B cell (primary cell): Measurements from ENCODE around the gene BCAS4. TPM values are rescaled to one million over a fixed set of nuclear protein-coding genes. Genes with fewer than 3 reads are reported as not detected.

Source experiments
- ATAC-seq: fragments of 200-7000 bp; cut with Tn5 transposase; one replicate; pipeline ENCODE4 v1.10.0; 2021; ENCODE audit warnings: low read depth, mild to moderate bottlenecking, moderate number of reproducible peaks, moderate library complexity
- CTCF ChIA-PET: fragments of 350-600 bp; sonication (Branson Sonifier 250); formaldehyde crosslinking; loops from one replicate; lab custom pipeline; 2021; ENCODE audit warnings: antibody characterized with exemption, inconsistent platforms; lab: Charles Lee
- POLR2A ChIA-PET: fragments of 350-600 bp; sonication (Branson Sonifier 250); formaldehyde crosslinking; loops from one replicate; lab custom pipeline; 2021; ENCODE audit warnings: antibody characterized with exemption; lab: Charles Lee
- DNase-seq: peaks from one replicate; pipeline ENCODE4 v3.0.0; 2013
- H2AFZ ChIP-seq: 2 replicates; pipeline ENCODE4 v1.6.1; 2012; ENCODE audit warnings: mild to moderate bottlenecking, low read depth, low read length; ENCODE audit not compliant: insufficient read depth, poor library complexity, severe bottlenecking
- H3K27ac ChIP-seq, 2 donors: 1 replicate in 1 of 2; 2 replicates in 1 of 2; pipeline ENCODE4 v1.5.1; 2012 to 2013; ENCODE audit warnings: low read length in 2 of 2, mild to moderate bottlenecking in 2 of 2, moderate library complexity in 1 of 2
- H3K27me3 ChIP-seq, 4 experiments: fragments of 200-600 bp in 1 of 4; sonication (generic) in 1 of 4; replicated peaks in 1 of 4; 1 replicate in 2 of 4; 2 replicates in 2 of 4; pipeline versions ENCODE4 v1.6.1 to v1.7.0; 2013 to 2016; ENCODE audit warnings: low read length in 3 of 4, mild to moderate bottlenecking in 2 of 4, mixed read lengths in 1 of 4, moderate library complexity in 1 of 4; ENCODE audit not compliant: insufficient read depth in 4 of 4, control insufficient read depth in 3 of 4; ENCODE audit errors: control extremely low read depth in 1 of 4
- H3K36me3 ChIP-seq, 2 experiments: replicated peaks in 1 of 2; 1 replicate in 1 of 2; 2 replicates in 1 of 2; pipeline versions ENCODE4 v1.6.1 to v1.7.1; 2013; ENCODE audit warnings: low read length in 1 of 2; ENCODE audit not compliant: insufficient read depth in 2 of 2, control insufficient read depth in 1 of 2; ENCODE audit errors: control extremely low read depth in 1 of 2, extremely low read depth in 1 of 2
- H3K4me1 ChIP-seq, 2 donors: fragments of 200-600 bp in 1 of 2; sonication (generic) in 1 of 2; 1 replicate in 1 of 2; 2 replicates in 1 of 2; pipeline versions ENCODE4 v1.5.1 to v1.6.1; 2013 to 2017; ENCODE audit warnings: low read length in 2 of 2; ENCODE audit not compliant: control insufficient read depth in 2 of 2, insufficient read depth in 2 of 2
- H3K4me2 ChIP-seq: replicated peaks from 2 replicates; pipeline ENCODE3; 2012; ENCODE audit warnings: mild to moderate bottlenecking, low read depth, low read length; ENCODE audit not compliant: poor library complexity, severe bottlenecking
- H3K4me3 ChIP-seq, 5 experiments: fragments of 200-600 bp in 1 of 5; sonication (generic) in 1 of 5; 1 replicate in 3 of 5; 2 replicates in 2 of 5; pipeline versions ENCODE4 v1.5.1 to v1.7.0; 2011 to 2016; ENCODE audit warnings: low read length in 4 of 5, mild to moderate bottlenecking in 4 of 5, low read depth in 2 of 5, control low read depth in 1 of 5, moderate library complexity in 1 of 5; ENCODE audit not compliant: insufficient read depth in 1 of 5; ENCODE audit errors: control extremely low read depth in 1 of 5, extremely low read depth in 1 of 5
- H3K79me2 ChIP-seq: fragments of 200-600 bp; sonication (generic); one replicate; pipeline ENCODE4 v1.6.0; 2016; ENCODE audit warnings: low read length; ENCODE audit not compliant: control insufficient read depth, insufficient read depth
- H3K9ac ChIP-seq: fragments of 200-600 bp; sonication (generic); 2 replicates; pipeline ENCODE4 v1.6.1; 2017; ENCODE audit warnings: mild to moderate bottlenecking, low read length, moderate library complexity
- H3K9me3 ChIP-seq, 3 donors: one replicate each; pipeline versions ENCODE4 v1.6.1 to v1.7.1; 2013; ENCODE audit warnings: low read length in 2 of 3; ENCODE audit not compliant: control insufficient read depth in 2 of 3, insufficient read depth in 1 of 3; ENCODE audit errors: control extremely low read depth in 1 of 3
- H4K20me1 ChIP-seq: 2 replicates; pipeline ENCODE4 v1.6.0; 2012; ENCODE audit warnings: mild to moderate bottlenecking, low read length; ENCODE audit not compliant: insufficient read depth, control insufficient read depth, poor library complexity, severe bottlenecking
- H3K27ac Mint-ChIP-seq: one replicate; pipeline ENCODE4 v1.8.0; 2021; ENCODE audit warnings: mixed read lengths
- H3K27me3 Mint-ChIP-seq: one replicate; pipeline ENCODE4 v1.8.0; 2021; ENCODE audit warnings: mixed read lengths
- H3K4me1 Mint-ChIP-seq: one replicate; pipeline ENCODE4 v1.8.0; 2021; ENCODE audit warnings: mixed read lengths
- H3K4me3 Mint-ChIP-seq: one replicate; pipeline ENCODE4 v1.8.0; 2021; ENCODE audit warnings: mixed read lengths
- H3K9me3 Mint-ChIP-seq: one replicate; pipeline ENCODE4 v1.8.0; 2022; ENCODE audit warnings: mixed read lengths; ENCODE audit not compliant: insufficient read depth
- EZH2 ChIP-seq: IDR thresholded peaks from 2 replicates; pipeline ENCODE4 v1.6.1; 2012; ENCODE audit warnings: borderline replicate concordance, low read depth, mild to moderate bottlenecking, moderate library complexity, low read length; ENCODE audit not compliant: insufficient read depth, poor library complexity, severe bottlenecking
- WGBS: methylation state at CpG from one replicate; pipeline ENCODE4 v1.1.5; 2013; ENCODE audit warnings: missing lambda C conversion rate; ENCODE audit not compliant: insufficient coverage; 5-methylcytosine and 5-hydroxymethylcytosine counted together
- intact Hi-C: fragments of 100-400 bp; cut with micrococcal nuclease; formaldehyde crosslinking; loops from one replicate; pipeline ENCODE4 v1.10.0; 2022
- polyA plus RNA-seq: library from polyadenylated mRNA; depleted of rRNA; stranded (reverse); fragments of >200 nt; gene quantifications from 2 replicates; pipeline ENCODE4 v1.2.3, GENCODE V29; 2012
- total RNA-seq, 2 donors: library from RNA; stranded (reverse); fragments of 120-200 nt in 1 of 2; gene quantifications; 1 replicate in 1 of 2; 2 replicates in 1 of 2; pipeline versions ENCODE4 v1.2.3 to v1.2.4, GENCODE V29; 2013 to 2022
- TF ChIP-seq, protein P1 (sequence below): fragments of 200-600 bp; IDR thresholded peaks from one replicate; pipeline ENCODE4 v1.8.0; 2022; ENCODE audit warnings: antibody characterized with exemption, mild to moderate bottlenecking

Gene BCAS4
- total and polyA plus RNA-seq, 2 donors (not counting 1 experiment from before 2014, with no cell fraction given): 44.8 to 88.2 TPM

DNA sequence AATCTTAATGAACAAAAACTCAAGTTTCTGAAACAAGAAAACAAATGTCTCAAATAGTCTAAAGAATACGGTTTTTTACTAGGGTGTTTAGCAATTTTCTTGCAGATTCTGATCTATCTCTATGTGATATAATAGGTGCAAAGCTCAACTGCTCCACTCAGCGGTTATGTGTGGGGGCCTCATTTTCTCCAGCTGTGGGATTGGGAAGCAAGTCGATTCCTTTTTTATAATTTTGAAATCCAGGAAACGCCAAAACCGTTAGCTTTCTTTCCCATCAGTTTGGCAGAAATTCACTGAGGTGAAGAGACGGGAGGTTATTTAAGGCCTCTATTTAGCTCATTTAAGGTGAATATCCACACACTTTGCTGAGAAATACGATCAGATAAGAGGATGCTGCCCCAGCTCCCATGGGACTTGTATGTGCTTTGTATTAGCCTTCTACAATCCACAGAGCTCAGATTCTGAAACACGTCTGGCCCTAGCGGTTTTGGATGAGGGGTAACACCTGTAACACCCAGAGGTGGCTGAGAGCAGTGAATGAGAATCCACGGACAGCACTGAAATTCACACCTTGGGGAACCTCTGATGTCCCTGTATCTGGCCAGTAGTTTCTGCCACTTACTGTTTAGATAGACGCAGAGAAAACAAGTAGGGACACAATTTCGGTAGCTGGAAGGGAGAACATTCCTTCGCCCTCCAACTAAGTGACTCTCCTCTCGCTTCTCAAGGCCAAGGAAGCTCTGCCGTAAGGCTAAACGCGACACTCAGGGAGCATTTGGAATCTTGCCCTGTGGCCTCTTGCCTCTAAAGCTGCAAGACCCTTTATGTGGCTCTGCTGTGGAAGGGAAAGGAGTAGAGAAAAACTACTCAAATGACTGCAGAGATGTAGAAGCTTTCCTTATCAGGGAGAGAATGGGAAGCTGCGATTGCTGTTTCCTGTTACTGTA lies 6.5 kb upstream of the BCAS4 start:
- Histone ChIP-seq H3K27ac (no peak overlapping the region), H3K36me3 (no peaks in the 10 kb centered on the region), H3K4me3 (no peak overlapping the region), H3K9ac (no peak overlapping the region), H2AFZ (peak overlapping the region; percentile 14), H3K4me2 (no peak overlapping the region), H3K9me3 (no peaks in the 10 kb centered on the region), H4K20me1 (no peaks in the 10 kb centered on the region), H3K79me2 (peaks cover 2% of the 10 kb centered on the region), H3K4me1 (peaks cover 9 to 13% of the 10 kb centered on the region in 2 donors), H3K27me3 (no peaks in the 10 kb centered on the region)
- no peak for ATAC-seq
- Mint-ChIP-seq H3K27ac (peak overlapping the region; percentile 26), H3K27me3 (no peaks in the 10 kb centered on the region), H3K4me1 (peaks cover 10% of the 10 kb centered on the region), H3K4me3 (no peak overlapping the region), H3K9me3 (no peaks in the 10 kb centered on the region)
- intact Hi-C loops: no loop called here
- ChIA-PET POLR2A (interaction anchor here (0.6 kb wide), 1 partner anchor 143 kb away, joined by 7 read pairs; the partner anchor contains the start of gene ADNP), CTCF (interaction anchor here (0.6 to 1.6 kb wide), 5 partner anchors 9 to 520 kb away, joined by 3 to 6 read pairs (median 3); partner anchors contain the start of gene ADNP)
- DNase-seq: no peak
- 71% methylated on average over 8 of the region's 18 CpGs for WGBS
- TF ChIP-seq, protein P1, sequence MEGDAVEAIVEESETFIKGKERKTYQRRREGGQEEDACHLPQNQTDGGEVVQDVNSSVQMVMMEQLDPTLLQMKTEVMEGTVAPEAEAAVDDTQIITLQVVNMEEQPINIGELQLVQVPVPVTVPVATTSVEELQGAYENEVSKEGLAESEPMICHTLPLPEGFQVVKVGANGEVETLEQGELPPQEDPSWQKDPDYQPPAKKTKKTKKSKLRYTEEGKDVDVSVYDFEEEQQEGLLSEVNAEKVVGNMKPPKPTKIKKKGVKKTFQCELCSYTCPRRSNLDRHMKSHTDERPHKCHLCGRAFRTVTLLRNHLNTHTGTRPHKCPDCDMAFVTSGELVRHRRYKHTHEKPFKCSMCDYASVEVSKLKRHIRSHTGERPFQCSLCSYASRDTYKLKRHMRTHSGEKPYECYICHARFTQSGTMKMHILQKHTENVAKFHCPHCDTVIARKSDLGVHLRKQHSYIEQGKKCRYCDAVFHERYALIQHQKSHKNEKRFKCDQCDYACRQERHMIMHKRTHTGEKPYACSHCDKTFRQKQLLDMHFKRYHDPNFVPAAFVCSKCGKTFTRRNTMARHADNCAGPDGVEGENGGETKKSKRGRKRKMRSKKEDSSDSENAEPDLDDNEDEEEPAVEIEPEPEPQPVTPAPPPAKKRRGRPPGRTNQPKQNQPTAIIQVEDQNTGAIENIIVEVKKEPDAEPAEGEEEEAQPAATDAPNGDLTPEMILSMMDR: no peak
- TF ChIP-seq EZH2: no peak
